Hepatocyte (in vitro differentiated cells): ENCODE measurements around the gene RAB27A.

Experiments
- EZH2 ChIP-seq: fragments of 200-600 bp; sonication (generic); IDR thresholded peaks from 2 replicates; pipeline ENCODE4 v1.6.1; 2016; ENCODE audit warnings: antibody characterized with exemption, mild to moderate bottlenecking, borderline replicate concordance
- EZH2phosphoT487 ChIP-seq: fragments of 200-600 bp; sonication (generic); IDR thresholded peaks from one replicate; pipeline ENCODE4 v1.6.1; 2018; ENCODE audit warnings: antibody characterized with exemption, mild to moderate bottlenecking, low read depth, moderate library complexity; ENCODE audit not compliant: unreplicated experiment, severe bottlenecking
- TF ChIP-seq, protein P1 (sequence below): fragments of 200-600 bp; sonication (generic); IDR thresholded peaks from 2 replicates; pipeline ENCODE4 v1.5.1; 2016; ENCODE audit warnings: antibody characterized with exemption, mild to moderate bottlenecking; ENCODE audit not compliant: poor library complexity

DNA sequence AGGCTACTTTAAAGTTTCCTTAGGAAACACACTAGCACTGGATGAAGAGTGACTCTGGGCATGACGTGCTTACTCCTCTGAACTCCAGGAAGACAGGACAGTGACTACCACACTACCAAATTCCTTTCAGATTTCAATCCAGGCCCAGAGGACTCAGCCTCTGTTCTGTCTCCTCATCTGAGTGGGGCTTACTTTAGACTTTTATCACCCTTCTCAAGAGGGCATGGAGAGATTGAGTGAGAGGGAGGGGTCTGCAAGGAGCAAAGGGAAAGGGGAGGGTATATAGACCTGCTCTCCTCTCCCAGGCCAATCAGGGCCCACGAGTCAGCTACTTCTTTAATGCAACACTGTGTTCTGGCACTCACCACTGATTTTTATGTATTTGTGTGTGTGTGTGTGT is 63.5 kb downstream of the RAB27A start:
- TF ChIP-seq, protein P1, sequence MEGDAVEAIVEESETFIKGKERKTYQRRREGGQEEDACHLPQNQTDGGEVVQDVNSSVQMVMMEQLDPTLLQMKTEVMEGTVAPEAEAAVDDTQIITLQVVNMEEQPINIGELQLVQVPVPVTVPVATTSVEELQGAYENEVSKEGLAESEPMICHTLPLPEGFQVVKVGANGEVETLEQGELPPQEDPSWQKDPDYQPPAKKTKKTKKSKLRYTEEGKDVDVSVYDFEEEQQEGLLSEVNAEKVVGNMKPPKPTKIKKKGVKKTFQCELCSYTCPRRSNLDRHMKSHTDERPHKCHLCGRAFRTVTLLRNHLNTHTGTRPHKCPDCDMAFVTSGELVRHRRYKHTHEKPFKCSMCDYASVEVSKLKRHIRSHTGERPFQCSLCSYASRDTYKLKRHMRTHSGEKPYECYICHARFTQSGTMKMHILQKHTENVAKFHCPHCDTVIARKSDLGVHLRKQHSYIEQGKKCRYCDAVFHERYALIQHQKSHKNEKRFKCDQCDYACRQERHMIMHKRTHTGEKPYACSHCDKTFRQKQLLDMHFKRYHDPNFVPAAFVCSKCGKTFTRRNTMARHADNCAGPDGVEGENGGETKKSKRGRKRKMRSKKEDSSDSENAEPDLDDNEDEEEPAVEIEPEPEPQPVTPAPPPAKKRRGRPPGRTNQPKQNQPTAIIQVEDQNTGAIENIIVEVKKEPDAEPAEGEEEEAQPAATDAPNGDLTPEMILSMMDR: no peak
- TF ChIP-seq EZH2: no peak
- TF ChIP-seq EZH2phosphoT487: no peak
